ENCODE measurements around the gene TLL2.

The TLL2 gene

GRCh38 chr10:96420228-96421009 is 93.3 kb downstream of the TLL2 start:
- no peak overlapping the region for H3K9ac ChIP-seq (ENCODE audit: low read length in 2 of 2)
- no peaks in the 10 kb centered on the region for H3K9me3 ChIP-seq (ENCODE audit: control insufficient read depth in 2 of 2, low read length in 2 of 2)
- H3K27me3 ChIP-seq (ENCODE audit: control insufficient read depth in 1 of 2, insufficient read depth in 2 of 2, low read length in 2 of 2), result peaks cover 0 to 8% of the 10 kb centered on the region in 2 donors
- peaks cover 5% of the 10 kb centered on the region for H3K4me1 ChIP-seq (ENCODE audit: control insufficient read depth, insufficient read depth, low read length)
- H3K27ac ChIP-seq (ENCODE audit: low read length), result no peak overlapping the region
- no peaks in the 10 kb centered on the region for H3K36me3 ChIP-seq (ENCODE audit: control insufficient read depth in 2 of 2, insufficient read depth in 2 of 2, low read length in 2 of 2)
- no peak overlapping the region for H3K4me3 ChIP-seq (ENCODE audit: low read length in 2 of 2)

- no peak overlapping the region for H3K9ac ChIP-seq (ENCODE audit: low read length in 2 of 2)
- H3K9me3 ChIP-seq (ENCODE audit: control insufficient read depth in 2 of 2, low read length in 2 of 2), result no peaks in the 10 kb centered on the region
- H3K4me3 ChIP-seq (ENCODE audit: low read length in 2 of 2), result no peak overlapping the region
- no peak overlapping the region for H3K27ac ChIP-seq (ENCODE audit: low read length)
- H3K36me3 ChIP-seq (ENCODE audit: control insufficient read depth in 2 of 2, insufficient read depth in 2 of 2, low read length in 2 of 2), result no peaks in the 10 kb centered on the region
- peaks cover 5% of the 10 kb centered on the region for H3K4me1 ChIP-seq (ENCODE audit: control insufficient read depth, insufficient read depth, low read length)
- peaks cover 0 to 10% of the 10 kb centered on the region in 2 donors for H3K27me3 ChIP-seq (ENCODE audit: control insufficient read depth in 1 of 2, insufficient read depth in 2 of 2, low read length in 2 of 2)
Observed at GRCh38 chr10:96419351-96419750, 94.4 kb downstream of the TLL2 start.

DNA sequence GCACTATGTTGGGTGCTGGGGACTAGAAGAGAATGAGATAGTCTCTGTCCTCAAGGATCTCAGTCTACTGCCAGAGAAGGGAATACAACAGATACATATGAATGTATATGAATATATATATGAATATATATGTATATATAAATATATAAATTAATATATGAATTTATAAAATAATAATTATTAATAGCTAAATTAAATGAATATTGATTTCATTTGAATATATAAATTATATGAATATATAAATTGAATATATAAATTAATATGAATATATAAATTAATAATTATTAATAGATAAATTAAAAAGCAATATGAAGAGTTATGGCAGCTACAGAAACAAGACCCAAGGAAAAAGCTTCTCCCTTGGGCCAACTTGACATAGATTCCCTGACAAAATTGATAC is 95.1 kb downstream of the TLL2 start:
- Histone ChIP-seq H3K27me3 (ENCODE audit: control insufficient read depth in 1 of 2, insufficient read depth in 2 of 2, low read length in 2 of 2) (peaks cover 0 to 10% of the 10 kb centered on the region in 2 donors), H3K36me3 (ENCODE audit: control insufficient read depth in 2 of 2, insufficient read depth in 2 of 2, low read length in 2 of 2) (no peaks in the 10 kb centered on the region), H3K27ac (ENCODE audit: low read length) (no peak overlapping the region), H3K9me3 (ENCODE audit: control insufficient read depth in 2 of 2, low read length in 2 of 2) (no peaks in the 10 kb centered on the region), H3K4me3 (ENCODE audit: low read length in 2 of 2) (no peak overlapping the region), H3K4me1 (ENCODE audit: control insufficient read depth, insufficient read depth, low read length) (peaks cover 5% of the 10 kb centered on the region), H3K9ac (ENCODE audit: low read length in 2 of 2) (no peak overlapping the region)

DNA sequence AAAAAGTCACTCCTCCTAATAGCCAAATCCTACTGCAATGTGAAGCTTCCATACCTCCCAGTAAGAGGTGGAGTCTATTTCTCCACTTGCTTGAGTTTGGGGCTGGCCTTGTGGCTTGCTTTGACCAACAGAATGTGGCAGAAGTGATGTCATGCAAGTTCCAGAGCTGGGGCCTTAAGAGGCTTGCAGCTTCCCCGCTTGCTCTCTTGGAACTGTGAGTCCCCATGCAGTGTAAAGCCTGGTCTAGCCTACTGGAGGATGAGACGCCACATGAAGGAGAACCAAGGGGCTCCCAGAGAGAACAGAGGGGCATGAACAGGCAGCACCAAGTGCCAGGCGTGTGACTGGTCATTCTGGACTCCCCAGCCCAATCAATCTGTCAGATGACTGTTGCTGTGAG is 96.3 kb downstream of the TLL2 start:
- Histone ChIP-seq H3K4me1 (ENCODE audit: control insufficient read depth, insufficient read depth, low read length) (peaks cover 8% of the 10 kb centered on the region), H3K4me3 (ENCODE audit: low read length in 2 of 2) (no peak overlapping the region), H3K27me3 (ENCODE audit: control insufficient read depth in 1 of 2, insufficient read depth in 2 of 2, low read length in 2 of 2) (peaks cover 0 to 10% of the 10 kb centered on the region in 2 donors), H3K27ac (ENCODE audit: low read length) (no peak overlapping the region), H3K9me3 (ENCODE audit: control insufficient read depth in 2 of 2, low read length in 2 of 2) (no peaks in the 10 kb centered on the region), H3K9ac (ENCODE audit: low read length in 2 of 2) (no peak overlapping the region), H3K36me3 (ENCODE audit: control insufficient read depth in 2 of 2, insufficient read depth in 2 of 2, low read length in 2 of 2) (no peaks in the 10 kb centered on the region)

DNA sequence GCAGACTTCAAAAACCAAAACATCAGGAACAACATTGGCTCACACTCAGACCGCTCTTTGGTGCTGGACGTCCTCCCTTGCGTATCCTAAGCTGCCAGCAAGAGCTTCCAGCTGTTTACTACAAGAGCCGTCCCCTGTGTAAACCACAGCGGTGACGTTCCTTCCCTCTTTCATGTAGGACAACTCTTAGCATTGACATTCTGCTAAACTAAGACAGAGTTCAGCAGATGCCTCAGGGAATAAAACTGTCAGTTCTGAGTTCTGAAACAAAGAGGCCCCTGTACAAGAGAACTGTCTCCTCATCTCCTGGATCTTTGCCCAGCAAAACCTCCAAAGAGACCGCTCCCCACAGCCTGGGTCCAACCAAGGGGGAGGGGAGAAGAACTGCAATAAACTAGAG is 97.1 kb downstream of the TLL2 start:
- H3K4me1 ChIP-seq (ENCODE audit: control insufficient read depth, insufficient read depth, low read length), result peaks cover 8% of the 10 kb centered on the region
- peaks cover 0 to 13% of the 10 kb centered on the region in 2 donors for H3K27me3 ChIP-seq (ENCODE audit: control insufficient read depth in 1 of 2, insufficient read depth in 2 of 2, low read length in 2 of 2)
- H3K9ac ChIP-seq (ENCODE audit: low read length in 2 of 2), result no peak overlapping the region
- H3K4me3 ChIP-seq (ENCODE audit: low read length in 2 of 2), result no peak overlapping the region
- no peaks in the 10 kb centered on the region for H3K9me3 ChIP-seq (ENCODE audit: control insufficient read depth in 2 of 2, low read length in 2 of 2)
- no peak overlapping the region for H3K27ac ChIP-seq (ENCODE audit: low read length)
- H3K36me3 ChIP-seq (ENCODE audit: control insufficient read depth in 2 of 2, insufficient read depth in 2 of 2, low read length in 2 of 2), result no peaks in the 10 kb centered on the region

DNA sequence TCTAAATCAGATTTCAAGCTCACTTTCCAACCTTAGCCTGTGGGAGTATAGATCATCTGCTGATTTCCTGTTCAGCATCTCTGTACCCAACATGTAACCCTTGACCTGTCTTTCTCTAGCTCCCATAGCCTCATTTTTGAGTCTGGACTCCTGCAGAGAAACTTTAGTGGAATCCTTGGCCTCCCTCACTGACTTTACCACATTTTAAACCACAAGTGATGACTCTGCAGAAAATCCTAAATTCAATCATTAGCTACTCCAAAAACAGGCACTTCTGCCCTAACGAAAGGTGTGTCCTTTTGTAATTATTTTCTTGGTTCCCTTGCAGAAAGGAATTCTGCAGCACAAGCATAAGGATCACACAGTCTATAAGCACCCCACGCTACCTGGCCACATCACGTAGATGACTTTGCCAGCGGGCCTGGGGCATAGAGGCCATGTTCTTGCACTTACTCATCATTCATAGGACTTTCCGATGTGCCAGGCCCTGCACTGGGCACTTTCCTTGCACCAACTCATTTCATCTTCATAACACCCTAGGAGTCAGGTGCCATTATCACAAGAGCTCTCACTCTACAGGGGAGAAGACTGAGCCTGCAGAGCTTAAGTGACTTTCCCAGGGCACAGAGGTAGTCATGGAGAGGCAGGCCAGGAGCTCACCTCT is 97.7 kb downstream of the TLL2 start:
- H3K27ac ChIP-seq (ENCODE audit: low read length), result no peak overlapping the region
- peaks cover 8% of the 10 kb centered on the region for H3K4me1 ChIP-seq (ENCODE audit: control insufficient read depth, insufficient read depth, low read length)
- no peak overlapping the region for H3K9ac ChIP-seq (ENCODE audit: low read length in 2 of 2)
- H3K36me3 ChIP-seq (ENCODE audit: control insufficient read depth in 2 of 2, insufficient read depth in 2 of 2, low read length in 2 of 2), result no peaks in the 10 kb centered on the region
- no peaks in the 10 kb centered on the region for H3K9me3 ChIP-seq (ENCODE audit: control insufficient read depth in 2 of 2, low read length in 2 of 2)
- peaks cover 0 to 13% of the 10 kb centered on the region in 2 donors for H3K27me3 ChIP-seq (ENCODE audit: control insufficient read depth in 1 of 2, insufficient read depth in 2 of 2, low read length in 2 of 2)
- H3K4me3 ChIP-seq (ENCODE audit: low read length in 2 of 2), result no peak overlapping the region

GRCh38 chr10:96415150-96415890 is 98.4 kb downstream of the TLL2 start:
- peaks cover 8% of the 10 kb centered on the region for H3K4me1 ChIP-seq (ENCODE audit: control insufficient read depth, insufficient read depth, low read length)
- peaks cover 0 to 16% of the 10 kb centered on the region in 2 donors for H3K27me3 ChIP-seq (ENCODE audit: control insufficient read depth in 1 of 2, insufficient read depth in 2 of 2, low read length in 2 of 2)
- H3K27ac ChIP-seq (ENCODE audit: low read length), result no peak overlapping the region

DNA sequence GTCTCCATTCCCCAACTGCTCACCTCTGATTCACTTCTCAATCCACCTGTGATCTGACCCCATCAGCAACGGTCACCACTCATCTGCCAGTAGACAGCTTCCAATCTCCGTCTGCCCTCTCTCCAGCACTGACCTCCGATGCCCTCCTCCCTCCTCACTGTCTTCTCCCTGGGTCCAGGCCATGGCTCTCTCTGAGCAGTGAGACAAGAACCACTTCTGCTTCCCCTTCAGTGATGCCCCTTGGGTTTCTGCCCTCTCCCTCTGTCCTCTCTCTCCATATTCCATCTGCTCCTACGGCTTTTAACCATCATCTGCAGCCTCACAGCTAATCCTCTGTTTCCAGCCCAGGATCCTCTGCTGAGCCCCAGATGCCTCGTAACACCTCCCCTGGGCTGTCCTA is 99.4 kb downstream of the TLL2 start:
- H3K36me3 ChIP-seq (ENCODE audit: control insufficient read depth in 2 of 2, insufficient read depth in 2 of 2, low read length in 2 of 2), result no peaks in the 10 kb centered on the region
- H3K27ac ChIP-seq (ENCODE audit: low read length), result no peak overlapping the region
- peaks cover 0 to 24% of the 10 kb centered on the region in 2 donors for H3K27me3 ChIP-seq (ENCODE audit: control insufficient read depth in 1 of 2, insufficient read depth in 2 of 2, low read length in 2 of 2)
- no peak overlapping the region for H3K4me3 ChIP-seq (ENCODE audit: low read length in 2 of 2)
- no peak overlapping the region for H3K9ac ChIP-seq (ENCODE audit: low read length in 2 of 2)
- H3K9me3 ChIP-seq (ENCODE audit: control insufficient read depth in 2 of 2, low read length in 2 of 2), result no peaks in the 10 kb centered on the region
- H3K4me1 ChIP-seq (ENCODE audit: control insufficient read depth, insufficient read depth, low read length), result peaks cover 8% of the 10 kb centered on the region

More at GRCh38 chr10:96415150-96415890, 98.4 kb downstream of the TLL2 start:
- H3K4me3 ChIP-seq (ENCODE audit: low read length in 2 of 2), result no peak overlapping the region
- H3K9ac ChIP-seq (ENCODE audit: low read length in 2 of 2), result no peak overlapping the region
- no peaks in the 10 kb centered on the region for H3K9me3 ChIP-seq (ENCODE audit: control insufficient read depth in 2 of 2, low read length in 2 of 2)
- H3K36me3 ChIP-seq (ENCODE audit: control insufficient read depth in 2 of 2, insufficient read depth in 2 of 2, low read length in 2 of 2), result no peaks in the 10 kb centered on the region

DNA sequence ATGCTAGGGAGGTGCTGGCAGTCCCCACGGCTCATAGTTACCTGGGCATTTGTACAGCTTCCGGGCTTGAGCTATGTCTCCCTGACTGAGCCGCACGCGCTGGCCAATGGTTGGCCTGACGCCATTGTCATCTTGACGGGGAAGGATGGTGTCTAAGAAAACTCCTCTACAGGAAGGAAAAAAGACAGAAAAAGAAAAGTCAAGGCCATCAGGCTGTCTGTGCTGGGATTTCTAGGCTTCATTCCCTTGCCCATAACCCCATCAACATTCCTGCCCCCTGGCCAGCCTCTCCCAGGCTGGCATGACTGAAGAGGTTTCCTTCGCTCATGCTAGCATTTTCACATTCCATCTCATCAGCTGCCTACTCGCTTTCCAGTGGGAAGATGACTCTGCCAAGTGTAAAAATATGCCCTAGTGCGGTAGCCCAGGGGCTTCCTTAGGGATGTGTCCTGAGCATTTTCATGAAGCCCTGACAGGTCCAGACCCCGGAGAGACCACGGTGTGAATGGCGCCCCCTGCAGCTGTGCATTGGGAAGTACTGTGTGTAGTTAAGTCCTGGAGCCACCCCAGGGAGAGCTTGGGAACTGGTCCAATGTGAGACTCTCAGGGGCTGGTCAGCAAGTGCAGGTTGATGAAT is 100.5 kb downstream of the TLL2 start:
- peaks cover 8% of the 10 kb centered on the region for H3K4me1 ChIP-seq (ENCODE audit: control insufficient read depth, insufficient read depth, low read length)
- no peaks in the 10 kb centered on the region for H3K9me3 ChIP-seq (ENCODE audit: control insufficient read depth in 2 of 2, low read length in 2 of 2)
- H3K4me3 ChIP-seq (ENCODE audit: low read length in 2 of 2), result no peak overlapping the region
- H3K27ac ChIP-seq (ENCODE audit: low read length), result no peak overlapping the region
- H3K27me3 ChIP-seq (ENCODE audit: control insufficient read depth in 1 of 2, insufficient read depth in 2 of 2, low read length in 2 of 2), result peaks cover 0 to 19% of the 10 kb centered on the region in 2 donors
- no peak overlapping the region for H3K9ac ChIP-seq (ENCODE audit: low read length in 2 of 2)
- no peaks in the 10 kb centered on the region for H3K36me3 ChIP-seq (ENCODE audit: control insufficient read depth in 2 of 2, insufficient read depth in 2 of 2, low read length in 2 of 2)

DNA sequence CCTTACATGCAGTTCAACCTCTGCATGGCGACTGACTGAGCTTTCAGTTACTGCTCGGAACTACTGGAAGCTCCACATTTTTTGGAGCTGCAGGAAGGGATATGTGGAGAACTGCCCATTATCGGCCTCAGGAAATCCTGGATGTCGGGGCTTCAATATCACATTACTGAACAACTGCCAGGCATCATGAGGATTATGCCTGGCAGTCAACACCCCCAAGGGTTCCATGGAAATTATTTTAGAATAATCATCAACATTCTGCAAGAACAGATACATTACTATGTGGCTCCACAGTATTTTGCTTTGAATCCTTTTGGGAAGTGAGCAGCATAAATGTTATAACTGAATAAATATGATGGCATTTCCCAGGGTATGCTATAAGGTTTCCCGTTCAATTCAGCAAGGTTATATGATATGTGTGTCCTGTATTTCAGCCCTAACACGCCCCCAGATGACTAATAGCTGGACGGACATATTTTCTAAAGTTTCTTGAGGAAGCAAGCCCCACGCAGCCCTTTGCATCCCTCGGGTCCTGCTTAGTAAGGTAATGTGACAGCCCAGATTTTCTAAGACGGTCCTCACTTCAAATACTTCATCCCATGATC is 101.9 kb downstream of the TLL2 start:
- no peak overlapping the region for H3K9ac ChIP-seq (ENCODE audit: low read length in 2 of 2)
- H3K27me3 ChIP-seq (ENCODE audit: control insufficient read depth in 1 of 2, insufficient read depth in 2 of 2, low read length in 2 of 2), result peaks cover 0 to 24% of the 10 kb centered on the region in 2 donors

More for the DNA sequence above, 101.9 kb downstream of the TLL2 start:
- Histone ChIP-seq H3K36me3 (ENCODE audit: control insufficient read depth in 2 of 2, insufficient read depth in 2 of 2, low read length in 2 of 2) (no peaks in the 10 kb centered on the region), H3K4me3 (ENCODE audit: low read length in 2 of 2) (no peak overlapping the region), H3K9me3 (ENCODE audit: control insufficient read depth in 2 of 2, low read length in 2 of 2) (no peaks in the 10 kb centered on the region), H3K4me1 (ENCODE audit: control insufficient read depth, insufficient read depth, low read length) (peaks cover 7% of the 10 kb centered on the region), H3K27ac (ENCODE audit: low read length) (no peak overlapping the region)
